HG03469 (cell line): ENCODE measurements around the gene APIP.
A peak's percentile ranks its signal among the peaks of the same experiment; 100 is the strongest.

Source experiments
- ATAC-seq: cut with Tn5 transposase; IDR thresholded peaks from one replicate; pipeline ENCODE4 v1.9.1; 2021; ENCODE audit warnings: mild to moderate bottlenecking, moderate library complexity, moderate number of reproducible peaks; ENCODE audit not compliant: unreplicated experiment

The APIP gene

GRCh38 chr11:34916015-34916842, at the start of gene APIP, which contains the start of gene PDHX:
Gene APIP (minus strand): TSS chr11:34916379. CDS start chr11:34916284, 95 bp downstream.
Gene PDHX (plus strand): TSS chr11:34916618. CDS start chr11:34916656, 38 bp downstream.
- ATAC-seq: peak; percentile 83

- ATAC-seq: no peak
Observed at GRCh38 chr11:34964610-34965331, 48.6 kb upstream of the APIP start.

DNA sequence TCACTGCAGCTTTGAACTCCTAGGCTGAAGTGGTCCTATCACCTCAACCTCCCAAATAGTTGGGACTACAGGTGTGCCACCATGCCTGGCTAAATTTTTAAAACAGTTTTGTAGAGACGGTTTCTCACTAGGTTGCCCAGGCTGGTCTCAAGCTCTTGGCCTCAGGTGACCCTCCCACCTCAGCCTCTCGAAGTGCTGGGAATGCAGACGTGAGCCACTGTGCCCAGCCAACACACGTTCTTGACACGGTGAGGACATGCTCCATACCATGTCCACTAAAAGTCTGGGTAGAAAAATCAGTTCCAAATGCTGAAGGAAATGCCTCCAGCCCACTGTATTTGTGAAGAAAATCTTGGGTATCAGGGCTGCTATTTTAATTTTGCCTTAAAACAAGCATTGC, 47.2 kb upstream of the APIP start:
- no peak for ATAC-seq

- no peak for ATAC-seq
Observed at GRCh38 chr11:34962034-34962433, 45.9 kb upstream of the APIP start.

- no peak for ATAC-seq
Observed at GRCh38 chr11:34960277-34960676, 44.1 kb upstream of the APIP start.

DNA sequence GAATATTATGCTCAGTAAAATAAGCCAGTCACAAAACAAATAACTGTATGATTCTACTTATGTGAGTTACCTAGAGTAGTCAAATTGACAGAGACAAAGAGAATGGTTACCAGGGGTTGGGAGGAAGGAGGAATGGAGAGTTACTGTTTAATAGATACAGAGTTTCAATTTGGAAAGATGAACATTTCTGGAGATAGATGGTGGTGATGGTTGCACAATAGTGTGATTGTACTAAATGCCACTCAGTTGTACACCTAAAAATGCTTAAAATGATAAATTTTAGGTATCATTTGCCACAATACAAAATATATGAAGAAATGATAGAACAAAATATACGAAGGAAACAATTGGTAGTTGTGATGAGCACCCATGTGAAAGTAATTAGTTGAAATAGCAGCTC, 43.6 kb upstream of the APIP start:
- no peak for ATAC-seq

GRCh38 chr11:34957606-34958005, 41.4 kb upstream of the APIP start:
- ATAC-seq: no peak

- ATAC-seq: no peak
Observed at GRCh38 chr11:34957206-34957605, 41.0 kb upstream of the APIP start.

- no peak for ATAC-seq
Observed at GRCh38 chr11:34953955-34954354, 37.8 kb upstream of the APIP start.

- ATAC-seq: no peak
Observed at GRCh38 chr11:34948696-34949095, 32.5 kb upstream of the APIP start.

DNA sequence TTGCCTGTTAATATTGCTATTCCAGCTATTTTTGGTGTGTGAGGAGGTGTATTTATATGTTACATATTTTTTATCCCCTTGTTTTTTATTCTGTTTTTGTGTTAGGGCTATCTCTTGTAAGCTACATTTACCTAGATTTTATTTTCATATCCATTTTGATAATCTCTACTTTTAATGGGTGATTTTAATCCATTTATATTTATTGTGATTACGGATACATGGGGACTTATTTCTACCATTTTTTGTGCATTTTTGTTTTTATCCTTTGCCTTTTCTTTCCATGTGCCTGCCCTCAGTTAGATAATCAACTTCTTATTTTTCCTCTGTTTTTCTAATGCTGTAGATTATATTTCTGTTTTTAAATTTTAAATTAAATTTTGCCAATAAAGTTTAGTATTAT, 28.5 kb upstream of the APIP start:
- ATAC-seq: no peak

DNA sequence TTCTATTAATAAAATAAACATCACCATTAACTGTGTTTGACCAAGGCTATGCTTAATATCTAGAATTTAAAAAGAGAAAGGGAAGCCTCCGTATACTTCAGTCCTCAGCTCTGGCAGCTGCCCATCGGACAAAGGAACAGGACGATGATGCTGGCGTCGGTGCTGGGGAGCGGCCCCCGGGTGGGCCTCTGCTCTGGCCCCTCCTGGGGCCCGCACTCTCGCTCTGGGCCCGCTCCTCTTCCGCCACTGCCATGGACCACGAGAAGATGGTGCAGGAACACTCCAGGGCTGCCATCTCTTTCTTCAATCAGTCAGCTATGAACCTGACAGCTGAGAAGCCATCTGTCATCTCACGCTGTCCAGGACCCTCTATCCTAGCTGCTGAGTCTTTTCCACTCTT, 25.5 kb upstream of the APIP start:
- ATAC-seq: no peak

DNA sequence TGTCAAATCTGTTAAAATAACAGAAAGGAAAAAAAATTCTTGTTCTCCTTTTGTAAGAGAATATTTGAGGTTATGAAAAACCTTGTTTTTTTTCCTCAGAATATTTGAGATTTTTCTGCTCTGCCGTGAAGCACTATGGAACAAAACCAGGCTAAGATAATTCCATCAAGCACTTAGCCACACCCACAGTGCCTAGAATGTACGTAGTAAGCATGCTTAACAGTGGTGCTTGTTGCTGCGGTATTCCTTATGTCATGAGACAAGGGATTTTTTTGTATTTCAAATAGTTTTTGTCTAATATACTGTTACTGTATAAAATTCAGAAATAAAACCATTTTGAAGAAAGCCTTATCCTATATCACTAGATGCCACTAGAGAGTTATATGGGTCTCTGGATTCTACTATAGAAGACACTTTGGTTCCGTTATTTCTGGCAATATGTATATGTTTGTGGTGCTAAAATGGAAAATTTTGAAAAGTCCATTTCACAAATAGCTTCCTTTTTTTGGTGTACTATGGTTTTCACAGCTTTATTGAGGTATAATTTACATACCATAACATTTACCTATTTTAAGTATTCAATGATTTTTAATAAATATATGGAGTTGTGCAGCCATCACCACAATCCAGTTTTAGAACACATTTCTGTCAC, 24.0 kb upstream of the APIP start:
- no peak for ATAC-seq

GRCh38 chr11:34938611-34939010, 22.4 kb upstream of the APIP start:
- no peak for ATAC-seq

DNA sequence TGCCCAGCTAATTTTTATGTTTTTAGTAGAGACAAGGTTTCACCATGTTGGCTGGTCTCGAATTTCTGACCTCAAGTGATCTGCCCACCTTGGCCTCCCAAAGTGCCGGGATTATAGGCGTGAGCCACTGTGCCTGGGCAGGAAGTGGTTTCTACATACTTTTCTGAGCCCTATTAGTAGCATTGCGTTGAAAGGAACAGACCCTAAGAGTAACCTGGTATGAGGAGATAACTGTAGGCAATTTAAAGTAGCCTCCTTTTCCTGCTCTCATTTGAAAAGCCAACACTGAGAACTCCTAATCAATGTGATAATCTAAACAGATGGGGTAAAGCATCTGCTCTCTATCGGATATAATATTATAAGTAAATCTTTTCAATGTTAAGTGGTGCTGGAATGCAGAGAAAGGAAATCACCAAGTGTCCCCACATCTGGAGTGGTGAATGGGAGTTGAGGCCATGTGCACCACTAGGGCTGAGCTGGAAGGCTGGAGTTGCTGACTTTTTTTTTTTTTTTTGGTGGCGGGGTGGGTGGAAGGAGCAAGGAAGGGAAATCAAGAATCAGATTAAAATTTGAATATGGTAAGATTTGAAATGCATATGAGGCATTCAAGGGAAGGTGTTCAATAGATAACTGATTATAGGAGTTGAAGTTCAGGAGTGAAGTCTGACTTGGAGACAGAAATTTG, 20.9 kb upstream of the APIP start:
- ATAC-seq: no peak

- ATAC-seq: no peak
Observed at GRCh38 chr11:34929794-34930763, 13.9 kb upstream of the APIP start.

- no peak for ATAC-seq
Observed at GRCh38 chr11:34928960-34929680, 12.9 kb upstream of the APIP start.

DNA sequence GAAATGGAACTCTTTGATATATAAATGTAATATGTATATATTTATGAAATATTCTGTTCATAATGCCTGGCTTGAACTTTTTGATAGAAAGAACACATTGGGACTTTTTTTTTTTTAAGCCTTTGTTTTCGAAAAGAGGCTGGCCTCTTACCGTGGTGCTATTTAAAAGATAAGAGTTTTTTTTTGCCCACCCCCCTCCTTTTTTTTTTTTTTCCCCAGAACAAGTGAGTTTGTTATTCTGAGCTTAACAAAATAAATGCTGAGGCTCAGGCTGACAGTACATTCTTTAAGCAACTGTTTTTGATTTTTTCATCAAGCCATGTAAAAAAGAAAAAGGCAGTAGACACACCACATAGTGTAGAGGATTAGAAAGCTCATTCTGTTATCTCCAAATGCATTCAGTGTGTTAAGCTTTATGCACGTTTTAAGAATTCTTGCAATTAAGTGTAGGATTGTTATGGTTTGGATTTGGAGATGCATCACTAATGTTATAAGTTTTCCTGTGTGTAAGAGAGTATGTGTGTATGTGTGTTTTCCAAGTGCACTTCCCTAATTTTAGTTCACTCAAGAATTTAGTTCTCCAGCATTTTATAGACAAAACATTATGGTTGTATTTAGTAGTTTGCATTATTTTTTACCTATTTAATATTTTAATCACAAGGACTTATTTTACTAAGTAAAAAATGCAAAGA, 12.2 kb upstream of the APIP start:
- ATAC-seq: no peak

GRCh38 chr11:34926831-34927132, 10.6 kb upstream of the APIP start:
- no peak for ATAC-seq
